Esophagus muscularis mucosa (tissue), 4 donors: ENCODE results near the gene CYP11A1. TPM values are rescaled to one million over a fixed set of nuclear protein-coding genes. Genes with fewer than 3 reads are reported as not detected.
A peak's percentile ranks its signal among the peaks of the same experiment; 100 is the strongest.

ENCODE experiments used
- DNase-seq: peaks from one replicate; pipeline ENCODE4 v3.0.0-alpha.2; 2017; ENCODE audit errors: extremely low spot score
- H3K27ac ChIP-seq, 4 donors: fragments of 200-600 bp; sonication (generic); replicated peaks in 1 of 4; 1 replicate in 3 of 4; 2 replicates in 1 of 4; pipeline ENCODE4 v1.5.1; 2016 to 2019; ENCODE audit warnings: mild to moderate bottlenecking in 1 of 4
- H3K27me3 ChIP-seq, 4 donors: fragments of 200-600 bp; sonication (generic); one replicate each; pipeline versions ENCODE4 v1.5.1 to v1.6.0; 2016 to 2019
- H3K36me3 ChIP-seq, 4 donors: fragments of 200-600 bp; sonication (generic); one replicate each; pipeline ENCODE4 v1.5.1; 2016 to 2019
- H3K4me1 ChIP-seq, 4 donors: fragments of 200-600 bp; sonication (generic); one replicate each; pipeline ENCODE4 v1.5.1; 2016 to 2019
- H3K4me3 ChIP-seq, 4 donors: fragments of 200-600 bp; sonication (generic); 1 replicate in 2 of 4; 2 replicates in 2 of 4; pipeline ENCODE4 v1.5.1; 2016 to 2019; ENCODE audit warnings: mild to moderate bottlenecking in 4 of 4, moderate library complexity in 1 of 4
- H3K9me3 ChIP-seq, 4 donors: fragments of 200-600 bp; sonication (generic); 1 replicate in 3 of 4; 2 replicates in 1 of 4; pipeline ENCODE4 v1.5.1; 2016 to 2019
- EP300 ChIP-seq: sonication (generic); formaldehyde crosslinking; IDR thresholded peaks from one replicate; pipeline ENCODE4 v1.6.1; 2017; ENCODE audit warnings: antibody characterized with exemption
- POLR2A ChIP-seq: fragments of 450-650 bp; IDR thresholded peaks from one replicate; pipeline ENCODE4 v1.6.1; 2017; ENCODE audit warnings: antibody characterized with exemption, moderate library complexity, mild to moderate bottlenecking, low read depth
- POLR2AphosphoS5 ChIP-seq, 2 donors: sonication (generic); formaldehyde crosslinking; IDR thresholded peaks; one replicate each; pipeline ENCODE4 v1.6.1; 2017; ENCODE audit warnings: antibody characterized with exemption in 2 of 2
- WGBS: methylation state at CpG from one replicate; pipeline ENCODE4 v1.1.5; 2018; 5-methylcytosine and 5-hydroxymethylcytosine counted together
- intact Hi-C: fragments of 100-400 bp; cut with DNase I; formaldehyde crosslinking; loops from one replicate; pipeline ENCODE4 v1.15.1; 2023
- total RNA-seq, 4 donors: library from RNA; depleted of rRNA; stranded (reverse); fragments of >200 nt; gene quantifications; one replicate each; pipeline versions ENCODE4 v1.1.0 to v1.2.1, GENCODE V29; 2016
- TF ChIP-seq, protein P1 (sequence below), 3 experiments: fragments of 200-600 bp in 2 of 3; fragments of 450-650 bp in 1 of 3; sonication (generic) in 2 of 3; IDR thresholded peaks; one replicate each; pipeline ENCODE4 v1.5.1; 2017 to 2019; ENCODE audit warnings: antibody characterized with exemption in 3 of 3, mild to moderate bottlenecking in 2 of 3, moderate library complexity in 1 of 3

The CYP11A1 gene
- total RNA-seq, 4 donors from 2014 or later: 1.7 to 2.5 (median 1.8) TPM

DNA sequence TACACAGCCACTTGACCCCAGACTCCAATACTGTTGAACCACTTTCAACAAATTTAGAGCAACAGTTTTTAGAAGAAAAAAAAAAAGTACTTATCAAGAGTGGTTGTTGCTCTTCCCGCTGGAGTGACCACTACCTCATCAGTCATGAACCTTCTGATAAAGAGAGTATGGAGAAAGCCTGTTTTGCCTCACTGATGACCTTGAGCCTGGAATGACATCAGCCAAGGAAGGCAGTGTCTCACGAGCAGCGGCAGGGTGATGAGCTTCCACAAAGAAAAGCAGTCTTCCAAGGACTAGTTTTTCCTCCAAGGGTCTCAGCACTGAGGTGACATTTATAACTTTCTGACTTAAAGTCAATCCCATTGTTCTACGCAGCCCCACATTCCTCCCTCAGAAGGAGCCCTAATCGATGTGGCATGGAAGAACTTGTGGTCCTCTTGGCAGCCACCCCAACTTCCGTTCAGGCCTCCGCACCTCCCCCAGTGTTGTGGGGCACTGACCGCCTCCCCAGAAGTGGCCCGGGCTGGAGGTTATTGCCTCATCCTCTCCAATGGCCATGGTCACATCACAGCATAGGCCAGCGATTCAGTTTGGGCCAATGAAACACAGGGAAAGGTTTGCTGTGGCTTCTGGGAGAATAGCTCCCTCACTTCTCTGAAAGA lies 1.8 kb upstream of the CYP11A1 start:
- TF ChIP-seq POLR2A: no peak
- TF ChIP-seq POLR2AphosphoS5 (IDR thresholded peaks at IDR 0.05): no peak
- no peak for TF ChIP-seq EP300
- TF ChIP-seq, protein P1, sequence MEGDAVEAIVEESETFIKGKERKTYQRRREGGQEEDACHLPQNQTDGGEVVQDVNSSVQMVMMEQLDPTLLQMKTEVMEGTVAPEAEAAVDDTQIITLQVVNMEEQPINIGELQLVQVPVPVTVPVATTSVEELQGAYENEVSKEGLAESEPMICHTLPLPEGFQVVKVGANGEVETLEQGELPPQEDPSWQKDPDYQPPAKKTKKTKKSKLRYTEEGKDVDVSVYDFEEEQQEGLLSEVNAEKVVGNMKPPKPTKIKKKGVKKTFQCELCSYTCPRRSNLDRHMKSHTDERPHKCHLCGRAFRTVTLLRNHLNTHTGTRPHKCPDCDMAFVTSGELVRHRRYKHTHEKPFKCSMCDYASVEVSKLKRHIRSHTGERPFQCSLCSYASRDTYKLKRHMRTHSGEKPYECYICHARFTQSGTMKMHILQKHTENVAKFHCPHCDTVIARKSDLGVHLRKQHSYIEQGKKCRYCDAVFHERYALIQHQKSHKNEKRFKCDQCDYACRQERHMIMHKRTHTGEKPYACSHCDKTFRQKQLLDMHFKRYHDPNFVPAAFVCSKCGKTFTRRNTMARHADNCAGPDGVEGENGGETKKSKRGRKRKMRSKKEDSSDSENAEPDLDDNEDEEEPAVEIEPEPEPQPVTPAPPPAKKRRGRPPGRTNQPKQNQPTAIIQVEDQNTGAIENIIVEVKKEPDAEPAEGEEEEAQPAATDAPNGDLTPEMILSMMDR (IDR thresholded peaks at IDR 0.05): no peak
- Histone ChIP-seq H3K27ac (no peak overlapping the region), H3K27me3 (peaks cover 0 to 22% (median 0%) of the 10 kb centered on the region in 4 donors), H3K4me3 (no peak overlapping the region), H3K9me3 (no peaks in the 10 kb centered on the region), H3K4me1 (peaks cover 4 to 30% (median 28%) of the 10 kb centered on the region in 4 donors), H3K36me3 (no peaks in the 10 kb centered on the region)
- intact Hi-C loops: no loop called here
- 59% methylated on average over 10 of the region's 10 CpGs for WGBS
- DNase-seq: no peak

DNA sequence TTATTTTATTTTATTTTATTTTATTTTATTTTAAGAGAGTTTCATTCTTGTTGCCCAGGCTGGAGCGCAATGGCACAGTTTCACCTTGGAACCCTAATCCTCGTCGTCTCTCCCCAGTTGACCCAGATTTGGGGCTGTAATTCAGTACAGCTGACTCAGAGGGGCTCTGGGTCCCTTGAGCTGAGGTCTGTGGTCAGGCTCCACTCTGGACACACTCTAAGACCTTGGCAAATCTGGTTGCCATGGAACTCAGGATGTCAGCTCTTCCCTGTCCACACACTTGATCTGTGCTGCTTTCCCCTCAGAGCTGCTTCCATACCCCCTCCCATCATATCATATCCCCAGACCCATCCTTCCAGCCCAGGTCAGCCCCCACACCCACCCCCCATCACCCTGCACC lies 675 bp upstream of the CYP11A1 start:
- peaks cover 4 to 20% (median 18%) of the 10 kb centered on the region in 4 donors for H3K4me1 ChIP-seq
- H3K9me3 ChIP-seq: no peaks in the 10 kb centered on the region
- H3K4me3 ChIP-seq: no peak overlapping the region
- TF ChIP-seq POLR2A: no peak
- TF ChIP-seq EP300: no peak
- TF ChIP-seq POLR2AphosphoS5 (IDR thresholded peaks at IDR 0.05): no peak
- TF ChIP-seq, protein P1 (IDR thresholded peaks at IDR 0.05): no peak
- 95% methylated on average over 3 of the region's 3 CpGs for WGBS
- peaks cover 0 to 22% (median 0%) of the 10 kb centered on the region in 4 donors for H3K27me3 ChIP-seq
- intact Hi-C loops: no loop called here
- no peak overlapping the region for H3K27ac ChIP-seq
- no peak for DNase-seq
- H3K36me3 ChIP-seq: no peaks in the 10 kb centered on the region

DNA sequence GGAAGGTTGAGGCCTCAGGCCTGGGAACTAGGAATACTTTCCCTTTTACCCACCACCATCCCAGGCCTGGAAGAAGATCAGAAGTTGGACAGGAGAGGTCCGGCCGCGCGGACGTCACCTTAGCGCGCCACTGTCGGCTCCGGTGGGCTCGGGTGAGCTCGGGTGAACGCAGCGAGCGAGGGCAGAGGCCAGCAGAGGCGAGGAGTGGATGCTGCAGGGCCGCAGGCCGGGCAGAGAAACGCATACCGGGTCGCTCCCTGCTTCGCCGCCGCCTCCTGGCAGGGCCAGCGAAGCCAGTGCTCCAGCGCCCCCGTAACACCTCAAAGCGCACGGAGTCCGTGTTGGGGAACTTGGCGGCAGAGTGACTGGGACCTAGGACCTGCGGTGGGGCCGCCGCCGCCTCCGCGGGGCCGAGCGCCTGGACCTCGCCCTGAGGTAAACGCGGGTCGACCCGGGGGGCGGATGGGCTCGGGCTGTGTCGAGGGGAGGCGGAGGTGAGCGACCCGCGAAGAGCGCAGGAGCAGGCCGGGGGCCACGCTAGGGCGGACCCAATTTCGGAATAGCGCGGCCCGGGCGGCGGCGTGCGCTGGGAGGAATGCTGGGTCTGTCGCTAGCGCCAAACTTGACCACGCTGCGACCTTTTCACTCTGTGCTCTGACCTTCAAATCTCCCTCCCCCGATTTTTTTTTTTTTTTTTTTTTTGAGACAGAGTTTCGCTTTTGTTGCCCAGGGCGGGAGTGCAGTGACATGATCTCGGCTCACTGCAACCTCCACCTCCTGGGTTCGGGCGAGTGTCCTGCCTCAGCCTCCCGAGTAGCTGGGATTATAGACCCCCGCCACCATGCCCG lies 1.6 kb downstream of the CYP11A1 start:
- no peak for DNase-seq
- 7% methylated on average over 66 of the region's 75 CpGs for WGBS
- intact Hi-C loops: no loop called here
- Histone ChIP-seq H3K9me3 (no peaks in the 10 kb centered on the region), H3K27ac (peak overlapping the region; percentile 50 to 78 (median 70)), H3K27me3 (peaks cover 0 to 22% (median 0%) of the 10 kb centered on the region in 4 donors), H3K36me3 (no peaks in the 10 kb centered on the region), H3K4me1 (peaks cover 4 to 20% (median 18%) of the 10 kb centered on the region in 4 donors), H3K4me3 (peak overlapping the region; percentile 61 to 72 (median 64))
- TF ChIP-seq POLR2A: no peak
- peak; percentile 33 to 40 for TF ChIP-seq POLR2AphosphoS5 (IDR thresholded peaks at IDR 0.05)

DNA sequence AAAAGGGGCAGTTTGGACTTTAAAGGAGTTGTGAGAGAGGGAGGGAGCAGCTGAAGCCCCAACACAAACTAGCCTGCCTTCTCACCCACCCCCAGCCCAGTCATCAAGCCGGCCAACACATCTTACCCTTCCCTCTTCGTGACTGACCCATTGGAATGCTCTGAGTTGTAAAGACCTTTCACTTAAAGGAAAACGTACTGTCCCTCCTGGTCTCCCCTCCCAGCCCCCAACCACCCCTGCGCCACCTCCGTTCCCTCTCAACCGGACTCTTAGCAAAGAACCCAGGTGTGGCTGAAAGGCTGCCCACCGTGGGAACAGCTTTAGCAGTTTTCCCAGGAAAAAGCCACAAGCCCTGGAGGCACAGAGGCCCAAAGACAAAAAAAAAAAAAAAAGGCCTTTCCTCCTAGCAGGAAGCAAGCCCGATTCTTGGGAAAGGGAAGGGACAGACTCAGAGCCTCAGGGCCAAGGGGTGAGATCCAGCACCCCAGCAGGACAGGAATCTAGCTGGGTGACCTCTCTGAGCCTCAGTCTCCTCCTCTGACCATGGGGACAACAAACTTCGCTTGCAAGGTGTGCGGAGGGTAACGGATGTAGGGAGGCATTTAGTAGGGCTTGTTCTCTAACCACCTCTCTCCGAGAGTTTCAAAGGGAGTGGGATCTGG lies 2.4 kb downstream of the CYP11A1 start:
- Histone ChIP-seq H3K9me3 (no peaks in the 10 kb centered on the region), H3K4me3 (peak overlapping the region; percentile 61 to 72 (median 64)), H3K36me3 (no peaks in the 10 kb centered on the region), H3K4me1 (peaks cover 4 to 20% (median 18%) of the 10 kb centered on the region in 4 donors), H3K27me3 (peaks cover 0 to 22% (median 0%) of the 10 kb centered on the region in 4 donors), H3K27ac (peak overlapping the region; percentile 50 to 78 (median 70))
- no peak for DNase-seq
- 87% methylated on average over 12 of the region's 12 CpGs for WGBS
- TF ChIP-seq POLR2A (no peak), POLR2AphosphoS5 (IDR thresholded peaks at IDR 0.05) (no peak), EP300 (no peak)
- TF ChIP-seq, protein P1 (IDR thresholded peaks at IDR 0.05): no peak
- intact Hi-C loops: no loop called here
